Smooth muscle cell (in vitro differentiated cells): ENCODE measurements around the gene ARID5B. TPM values are rescaled to one million over a fixed set of nuclear protein-coding genes. Genes with fewer than 3 reads are reported as not detected.

Experiments used
- DNase-seq: peaks from one replicate; lab custom pipeline; 2025; ENCODE audit not compliant: unreplicated experiment; lab: John Stamatoyannopoulos, UW
- H2AFZ ChIP-seq: fragments of 200-600 bp; sonication (generic); 2 replicates; pipeline ENCODE4 v1.6.0; 2016; ENCODE audit warnings: antibody characterized with exemption, low read depth, mild to moderate bottlenecking
- H3F3A ChIP-seq: fragments of 200-600 bp; sonication (generic); 2 replicates; pipeline ENCODE4 v1.6.0; 2017; ENCODE audit warnings: antibody characterized with exemption, low read depth
- H3K27ac ChIP-seq: fragments of 200-600 bp; sonication (generic); 2 replicates; pipeline ENCODE4 v1.5.1; 2016; ENCODE audit warnings: low read depth, mild to moderate bottlenecking
- H3K27me3 ChIP-seq: fragments of 200-600 bp; sonication (generic); 2 replicates; pipeline ENCODE4 v1.6.1; 2016; ENCODE audit warnings: low read depth, mild to moderate bottlenecking
- H3K36me3 ChIP-seq: fragments of 200-600 bp; sonication (generic); 2 replicates; pipeline ENCODE4 v1.5.1; 2016; ENCODE audit warnings: low read depth
- H3K4me1 ChIP-seq: fragments of 200-600 bp; sonication (generic); 2 replicates; pipeline ENCODE4 v1.5.1; 2016; ENCODE audit warnings: low read depth
- H3K4me2 ChIP-seq: fragments of 200-600 bp; sonication (generic); 2 replicates; pipeline ENCODE4 v1.6.0; 2016; ENCODE audit warnings: mild to moderate bottlenecking
- H3K4me3 ChIP-seq: fragments of 200-600 bp; sonication (generic); 2 replicates; pipeline ENCODE4 v1.5.1; 2016; ENCODE audit warnings: mild to moderate bottlenecking
- H3K79me2 ChIP-seq: fragments of 200-600 bp; sonication (generic); 2 replicates; pipeline ENCODE4 v1.6.0; 2016; ENCODE audit warnings: low read depth, mild to moderate bottlenecking
- H3K9ac ChIP-seq: fragments of 200-600 bp; sonication (generic); 2 replicates; pipeline ENCODE4 v1.6.0; 2016; ENCODE audit warnings: low read depth
- H3K9me3 ChIP-seq: fragments of 200-600 bp; sonication (generic); replicated peaks from 2 replicates; pipeline ENCODE4 v1.5.1; 2016; ENCODE audit warnings: low read depth
- H4K20me1 ChIP-seq: fragments of 200-600 bp; sonication (generic); 2 replicates; pipeline ENCODE4 v1.6.0; 2016; ENCODE audit warnings: low read depth
- WGBS: methylation state at CpG from one replicate; pipeline ENCODE4 v1.1.7; 2016; ENCODE audit warnings: low lambda C conversion rate; 5-methylcytosine and 5-hydroxymethylcytosine counted together
- polyA plus RNA-seq: library from polyadenylated mRNA; unstranded; fragments of >200 nt; fragmentation: Nextera tagmentation; extraction: Ambion mirVana; gene quantifications from 2 replicates; pipeline ENCODE4 v1.2.1, GENCODE V29; 2016
- total RNA-seq: library from RNA; depleted of rRNA; stranded (reverse); fragments of >200 nt; gene quantifications from 2 replicates; pipeline ENCODE4 v1.2.3, GENCODE V29; 2014
- TF ChIP-seq, protein P1 (sequence below): fragments of 200-600 bp; sonication (generic); IDR thresholded peaks from 2 replicates; pipeline ENCODE4 v1.5.1; 2017; ENCODE audit warnings: borderline replicate concordance, mild to moderate bottlenecking, antibody characterized with exemption; ENCODE audit not compliant: insufficient read depth, poor library complexity, severe bottlenecking

ARID5B gene
- total and polyA plus RNA-seq, 2 experiments from 2014 or later, result 49.0 to 67.6 TPM

DNA sequence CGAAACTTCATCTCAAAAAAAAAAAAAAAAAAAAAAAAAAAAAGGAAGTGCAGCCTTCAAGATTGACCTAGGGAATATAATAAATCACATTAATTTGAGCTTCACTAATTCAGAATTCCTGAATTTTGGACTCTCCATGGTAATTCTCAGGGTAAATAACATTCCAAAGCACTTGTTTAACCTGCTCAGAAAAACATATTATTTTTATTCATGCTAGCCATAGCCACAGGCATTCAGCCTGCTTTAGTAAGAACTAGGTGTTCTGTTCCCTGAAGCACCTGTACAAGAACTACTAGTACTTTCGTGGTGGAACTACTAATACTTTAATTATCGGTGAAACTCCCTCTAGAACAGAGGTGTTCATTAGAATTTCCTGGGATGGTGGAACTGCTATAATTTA lies 197.8 kb downstream of the ARID5B start:
- Histone ChIP-seq H3K9ac (no peak overlapping the region), H2AFZ (no peak overlapping the region), H3K36me3 (no peaks in the 10 kb centered on the region), H3K9me3 (no peaks in the 10 kb centered on the region), H3K4me1 (peaks cover 7% of the 10 kb centered on the region), H3K27ac (no peak overlapping the region), H3K4me3 (no peak overlapping the region), H3F3A (peaks cover 7% of the 10 kb centered on the region), H3K27me3 (no peaks in the 10 kb centered on the region), H4K20me1 (peaks cover 12% of the 10 kb centered on the region), H3K4me2 (no peak overlapping the region), H3K79me2 (no peaks in the 10 kb centered on the region)
- TF ChIP-seq, protein P1, sequence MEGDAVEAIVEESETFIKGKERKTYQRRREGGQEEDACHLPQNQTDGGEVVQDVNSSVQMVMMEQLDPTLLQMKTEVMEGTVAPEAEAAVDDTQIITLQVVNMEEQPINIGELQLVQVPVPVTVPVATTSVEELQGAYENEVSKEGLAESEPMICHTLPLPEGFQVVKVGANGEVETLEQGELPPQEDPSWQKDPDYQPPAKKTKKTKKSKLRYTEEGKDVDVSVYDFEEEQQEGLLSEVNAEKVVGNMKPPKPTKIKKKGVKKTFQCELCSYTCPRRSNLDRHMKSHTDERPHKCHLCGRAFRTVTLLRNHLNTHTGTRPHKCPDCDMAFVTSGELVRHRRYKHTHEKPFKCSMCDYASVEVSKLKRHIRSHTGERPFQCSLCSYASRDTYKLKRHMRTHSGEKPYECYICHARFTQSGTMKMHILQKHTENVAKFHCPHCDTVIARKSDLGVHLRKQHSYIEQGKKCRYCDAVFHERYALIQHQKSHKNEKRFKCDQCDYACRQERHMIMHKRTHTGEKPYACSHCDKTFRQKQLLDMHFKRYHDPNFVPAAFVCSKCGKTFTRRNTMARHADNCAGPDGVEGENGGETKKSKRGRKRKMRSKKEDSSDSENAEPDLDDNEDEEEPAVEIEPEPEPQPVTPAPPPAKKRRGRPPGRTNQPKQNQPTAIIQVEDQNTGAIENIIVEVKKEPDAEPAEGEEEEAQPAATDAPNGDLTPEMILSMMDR, result no peak
- WGBS, result 87% methylated on average over 3 of the region's 3 CpGs
- DNase-seq, result no peak

DNA sequence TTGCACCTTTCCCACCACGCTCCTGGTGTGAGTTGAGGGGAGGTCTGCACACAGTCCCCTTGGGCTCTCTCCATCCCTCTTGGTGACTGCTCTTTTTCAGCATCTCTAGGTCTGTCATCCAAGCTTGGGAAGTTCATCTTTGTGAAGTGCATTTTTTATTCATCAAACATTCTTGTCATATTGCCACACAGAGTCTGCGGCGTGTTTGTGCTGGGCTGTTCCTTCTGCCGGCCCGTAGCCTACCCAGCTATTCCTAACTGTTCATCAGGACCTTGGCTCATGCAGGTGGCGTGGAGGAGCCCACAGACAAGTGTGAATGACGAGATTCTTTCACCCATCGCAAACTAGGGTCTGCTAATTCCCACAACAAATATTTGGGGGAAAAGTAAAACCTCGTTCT lies 202.4 kb downstream of the ARID5B start:
- Histone ChIP-seq H4K20me1 (no peaks in the 10 kb centered on the region), H2AFZ (no peak overlapping the region), H3K9me3 (no peaks in the 10 kb centered on the region), H3K27me3 (no peaks in the 10 kb centered on the region), H3K79me2 (no peaks in the 10 kb centered on the region), H3K27ac (no peak overlapping the region), H3F3A (peaks cover 7% of the 10 kb centered on the region), H3K36me3 (no peaks in the 10 kb centered on the region), H3K4me1 (no peaks in the 10 kb centered on the region), H3K9ac (no peak overlapping the region), H3K4me2 (no peak overlapping the region), H3K4me3 (no peak overlapping the region)
- TF ChIP-seq, protein P1, result no peak
- WGBS, result 92% methylated on average over 9 of the region's 9 CpGs
- DNase-seq, result no peak

DNA sequence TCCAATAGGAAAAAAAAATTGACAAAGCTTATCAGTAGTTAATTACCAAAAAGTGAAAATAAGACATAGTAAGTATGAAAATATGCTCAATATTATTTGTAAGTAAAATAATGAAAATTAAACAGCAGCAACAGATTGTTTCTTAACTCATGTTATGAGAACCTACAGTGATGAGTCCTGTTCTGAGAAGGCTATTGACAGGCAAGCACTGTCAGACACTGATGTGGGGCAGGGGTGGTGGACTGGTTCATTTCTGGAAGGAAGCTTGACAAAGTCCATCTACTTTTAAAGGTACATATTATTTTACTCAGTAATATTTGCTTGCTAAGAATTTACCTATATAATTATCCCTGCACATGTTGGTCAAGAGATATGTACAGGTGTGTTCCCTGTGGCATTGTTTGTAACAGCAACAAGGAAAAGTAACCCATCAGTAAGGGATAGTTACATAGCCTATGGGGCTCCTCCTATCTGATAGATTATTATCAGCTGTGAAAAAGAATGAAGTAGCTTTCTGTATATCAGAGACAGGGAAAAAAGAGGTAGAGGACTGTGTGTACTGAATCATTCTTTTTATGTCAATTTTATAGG lies 205.5 kb downstream of the ARID5B start:
- no peaks in the 10 kb centered on the region for H4K20me1 ChIP-seq
- H3K9ac ChIP-seq, result no peak overlapping the region
- no peak overlapping the region for H3K4me2 ChIP-seq
- no peaks in the 10 kb centered on the region for H3K9me3 ChIP-seq
- H3K4me3 ChIP-seq, result no peak overlapping the region
- TF ChIP-seq, protein P1, result no peak
- H3K36me3 ChIP-seq, result no peaks in the 10 kb centered on the region
- no peaks in the 10 kb centered on the region for H3F3A ChIP-seq
- H3K4me1 ChIP-seq, result no peaks in the 10 kb centered on the region
- H2AFZ ChIP-seq, result no peak overlapping the region
- DNase-seq, result no peak
- H3K27me3 ChIP-seq, result no peaks in the 10 kb centered on the region
- H3K79me2 ChIP-seq, result no peaks in the 10 kb centered on the region
- no peak overlapping the region for H3K27ac ChIP-seq
